Measurements from ENCODE around the gene DTYMK.

DNA sequence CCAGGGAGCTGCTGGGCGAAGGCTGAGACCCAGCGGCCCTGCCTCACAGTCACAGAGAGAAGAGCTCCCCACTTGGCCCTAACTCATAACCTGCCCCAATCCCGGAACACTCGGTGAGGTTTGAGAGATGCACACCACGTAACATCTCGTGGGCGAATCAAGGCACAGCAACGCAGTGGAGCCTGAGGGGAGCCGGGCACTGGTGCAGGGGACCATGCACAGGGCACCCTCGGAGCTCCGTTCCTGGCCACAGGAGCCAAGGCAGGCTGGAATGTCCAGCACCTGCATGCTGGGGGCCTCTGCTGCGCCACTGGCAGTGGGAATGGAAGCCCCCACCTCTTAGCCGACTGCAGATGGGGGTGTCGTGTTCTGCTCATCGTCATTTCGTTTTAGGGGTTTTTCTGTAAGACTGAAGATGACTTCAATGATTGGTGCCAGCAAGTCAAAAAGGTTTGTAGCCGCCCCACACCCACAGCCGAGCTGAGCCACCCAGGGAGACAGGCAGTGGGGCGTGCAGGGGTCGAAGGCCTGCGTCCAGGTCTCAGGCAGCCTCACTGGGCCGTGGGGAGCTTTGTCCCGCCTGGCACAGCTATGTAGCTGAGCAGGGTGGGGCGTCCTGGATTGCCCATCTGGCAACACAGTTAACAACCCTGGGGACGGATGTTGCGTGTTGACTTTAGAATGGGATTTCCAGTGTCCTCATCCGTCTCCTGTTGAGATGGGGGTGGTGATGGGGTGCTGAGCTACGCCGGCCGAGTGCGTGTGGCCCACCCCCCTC, 16.1 kb downstream of the DTYMK start:
- TF ChIP-seq, protein P1, sequence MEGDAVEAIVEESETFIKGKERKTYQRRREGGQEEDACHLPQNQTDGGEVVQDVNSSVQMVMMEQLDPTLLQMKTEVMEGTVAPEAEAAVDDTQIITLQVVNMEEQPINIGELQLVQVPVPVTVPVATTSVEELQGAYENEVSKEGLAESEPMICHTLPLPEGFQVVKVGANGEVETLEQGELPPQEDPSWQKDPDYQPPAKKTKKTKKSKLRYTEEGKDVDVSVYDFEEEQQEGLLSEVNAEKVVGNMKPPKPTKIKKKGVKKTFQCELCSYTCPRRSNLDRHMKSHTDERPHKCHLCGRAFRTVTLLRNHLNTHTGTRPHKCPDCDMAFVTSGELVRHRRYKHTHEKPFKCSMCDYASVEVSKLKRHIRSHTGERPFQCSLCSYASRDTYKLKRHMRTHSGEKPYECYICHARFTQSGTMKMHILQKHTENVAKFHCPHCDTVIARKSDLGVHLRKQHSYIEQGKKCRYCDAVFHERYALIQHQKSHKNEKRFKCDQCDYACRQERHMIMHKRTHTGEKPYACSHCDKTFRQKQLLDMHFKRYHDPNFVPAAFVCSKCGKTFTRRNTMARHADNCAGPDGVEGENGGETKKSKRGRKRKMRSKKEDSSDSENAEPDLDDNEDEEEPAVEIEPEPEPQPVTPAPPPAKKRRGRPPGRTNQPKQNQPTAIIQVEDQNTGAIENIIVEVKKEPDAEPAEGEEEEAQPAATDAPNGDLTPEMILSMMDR (conservative IDR thresholded peaks at IDR 0.05; ENCODE audit: low read depth, low read length), result no peak
- no peak for TF ChIP-seq ELK1 (IDR thresholded peaks at IDR 0.05; ENCODE audit: borderline replicate concordance, low read depth, low read length)
- TF ChIP-seq POLR2A (IDR thresholded peaks at IDR 0.05; ENCODE audit: low read depth, low read length), result no peak
- TF ChIP-seq, protein P2, sequence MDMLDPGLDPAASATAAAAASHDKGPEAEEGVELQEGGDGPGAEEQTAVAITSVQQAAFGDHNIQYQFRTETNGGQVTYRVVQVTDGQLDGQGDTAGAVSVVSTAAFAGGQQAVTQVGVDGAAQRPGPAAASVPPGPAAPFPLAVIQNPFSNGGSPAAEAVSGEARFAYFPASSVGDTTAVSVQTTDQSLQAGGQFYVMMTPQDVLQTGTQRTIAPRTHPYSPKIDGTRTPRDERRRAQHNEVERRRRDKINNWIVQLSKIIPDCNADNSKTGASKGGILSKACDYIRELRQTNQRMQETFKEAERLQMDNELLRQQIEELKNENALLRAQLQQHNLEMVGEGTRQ (IDR thresholded peaks at IDR 0.05; ENCODE audit: low read depth, low read length), result no peak
- no peak for TF ChIP-seq CEBPB (IDR thresholded peaks at IDR 0.05; ENCODE audit: low read depth, low read length)
